ENCODE measurements around the gene FOXJ2.
A peak's percentile ranks its signal among the peaks of the same experiment; 100 is the strongest.
"Not testable (repeated sequence)": the region's sequence is repeated elsewhere in the genome, so short reads cannot be mapped to it uniquely, and the experiment has no call there.

The FOXJ2 gene

DNA sequence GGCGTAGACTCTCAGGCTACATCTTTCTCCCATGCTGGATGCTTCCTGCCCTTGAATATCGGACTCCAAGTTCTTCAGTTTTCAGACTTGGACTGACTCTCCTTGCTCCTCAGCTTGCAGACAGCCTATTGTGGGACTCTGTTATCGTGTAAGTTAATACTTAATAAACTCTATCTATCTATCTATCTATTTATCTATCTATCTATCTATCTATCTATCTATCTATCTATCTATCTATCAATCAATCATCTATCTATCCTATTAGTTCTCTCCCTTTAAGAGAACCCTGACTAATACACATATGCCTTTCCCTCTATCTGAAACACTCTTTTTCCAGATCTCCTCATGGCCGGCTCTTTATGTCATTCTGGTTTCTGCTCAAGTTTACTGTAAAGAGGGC, 27.6 kb upstream of the FOXJ2 start:
- DNase-seq (ENCODE audit: low read depth); H3K9me3 ChIP-seq (ENCODE audit: control insufficient read depth, low read length); H3K27me3 ChIP-seq (replicated peaks; ENCODE audit: control insufficient read depth, insufficient read depth, low read length); H3K9ac ChIP-seq (ENCODE audit: low read length); H3K4me3 ChIP-seq (ENCODE audit: low read length); H3K36me3 ChIP-seq (ENCODE audit: control insufficient read depth, insufficient read depth, low read length, severe bottlenecking); H3K4me1 ChIP-seq (ENCODE audit: control insufficient read depth, insufficient read depth, low read length): not testable (repeated sequence)

DNA sequence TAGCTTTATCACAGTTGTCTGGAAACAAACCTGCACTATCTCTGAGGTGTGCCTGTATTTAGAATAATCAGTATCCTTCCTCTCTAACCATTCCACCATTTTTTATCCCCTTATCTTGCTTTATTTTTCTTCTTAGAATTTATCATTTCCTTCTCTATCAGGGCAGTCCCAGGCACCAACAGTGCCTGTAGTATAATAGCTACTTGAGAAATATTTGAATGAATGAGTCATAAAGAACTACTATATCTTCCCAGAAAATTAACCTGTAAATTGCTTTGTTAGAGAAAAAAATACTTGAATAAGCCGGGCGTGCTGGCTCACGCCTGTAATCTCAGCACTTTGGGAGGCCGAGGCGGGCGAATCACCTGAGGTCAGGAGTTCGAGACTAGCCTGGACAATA, 21.2 kb upstream of the FOXJ2 start:
- DNase-seq (ENCODE audit: low read depth): no peak
- no peaks in the 10 kb centered on the region for H3K4me1 ChIP-seq (ENCODE audit: control insufficient read depth, insufficient read depth, low read length)
- H3K27me3 ChIP-seq (replicated peaks; ENCODE audit: control insufficient read depth, insufficient read depth, low read length): peaks cover 11% of the 10 kb centered on the region
- no peaks in the 10 kb centered on the region for H3K36me3 ChIP-seq (ENCODE audit: control insufficient read depth, insufficient read depth, low read length, severe bottlenecking)
- no peak overlapping the region for H3K9ac ChIP-seq (ENCODE audit: low read length)
- no peak overlapping the region for H3K4me3 ChIP-seq (ENCODE audit: low read length)
- no peaks in the 10 kb centered on the region for H3K9me3 ChIP-seq (ENCODE audit: control insufficient read depth, low read length)

DNA sequence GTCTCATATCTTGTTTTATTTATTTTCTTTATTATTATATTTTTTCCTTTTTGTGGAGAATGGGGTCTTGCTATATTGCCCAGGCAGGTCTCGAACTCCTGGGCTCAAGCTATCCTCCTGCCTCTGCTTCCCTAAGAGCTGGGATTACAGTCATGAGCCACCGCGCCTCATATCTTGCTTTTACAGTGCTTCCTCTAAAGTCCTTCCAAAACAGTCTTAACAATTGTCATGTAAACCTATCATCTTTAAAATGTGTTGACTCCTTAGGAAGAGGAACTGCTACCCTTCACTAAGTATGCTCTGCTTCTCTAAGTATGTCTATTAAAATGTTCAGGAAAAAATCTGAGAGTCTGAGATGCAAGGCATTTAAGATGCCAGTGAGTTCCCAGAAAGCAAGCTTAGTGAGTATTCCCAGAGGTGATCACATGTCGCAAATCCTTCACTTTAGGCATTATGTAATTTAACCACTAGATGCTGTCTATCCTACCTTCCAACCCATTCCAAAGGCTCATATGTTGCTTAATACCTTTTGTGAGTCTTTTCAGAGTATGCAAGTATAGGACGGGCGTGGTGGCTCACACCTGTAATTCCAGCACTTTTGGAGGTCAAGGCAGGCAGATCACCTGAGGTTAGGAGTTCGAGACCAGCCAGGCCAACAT, 19.7 kb upstream of the FOXJ2 start:
- Histone ChIP-seq H3K4me3 (ENCODE audit: low read length) (no peak overlapping the region), H3K36me3 (ENCODE audit: control insufficient read depth, insufficient read depth, low read length, severe bottlenecking) (no peaks in the 10 kb centered on the region), H3K9ac (ENCODE audit: low read length) (no peak overlapping the region), H3K27me3 (replicated peaks; ENCODE audit: control insufficient read depth, insufficient read depth, low read length) (peaks cover 18% of the 10 kb centered on the region), H3K4me1 (ENCODE audit: control insufficient read depth, insufficient read depth, low read length) (no peaks in the 10 kb centered on the region), H3K9me3 (ENCODE audit: control insufficient read depth, low read length) (no peaks in the 10 kb centered on the region)
- DNase-seq (ENCODE audit: low read depth): no peak

DNA sequence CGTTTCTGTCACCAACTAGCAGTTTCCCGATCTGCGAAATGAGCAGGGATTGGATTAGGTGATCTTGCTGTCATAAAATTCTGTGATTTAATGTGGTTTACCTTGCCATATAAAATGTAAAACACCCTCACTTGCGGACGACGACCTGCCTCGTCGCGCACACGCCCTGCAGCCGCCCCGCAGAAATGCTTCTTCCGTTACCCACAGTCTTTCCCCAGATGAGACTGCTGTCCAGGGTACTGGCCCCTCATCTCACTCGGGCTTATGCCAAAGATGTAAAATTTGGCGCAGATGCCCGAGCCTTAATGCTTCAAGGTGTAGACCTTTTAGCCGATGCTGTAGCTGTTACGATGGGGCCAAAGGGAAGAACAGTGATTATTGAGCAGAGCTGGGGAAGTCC, 17.7 kb upstream of the FOXJ2 start:
- no peak overlapping the region for H3K4me3 ChIP-seq (ENCODE audit: low read length)
- H3K4me1 ChIP-seq (ENCODE audit: control insufficient read depth, insufficient read depth, low read length): peaks cover 4% of the 10 kb centered on the region
- H3K9me3 ChIP-seq (ENCODE audit: control insufficient read depth, low read length): no peaks in the 10 kb centered on the region
- no peak for DNase-seq (ENCODE audit: low read depth)
- H3K9ac ChIP-seq (ENCODE audit: low read length): no peak overlapping the region
- no peaks in the 10 kb centered on the region for H3K36me3 ChIP-seq (ENCODE audit: control insufficient read depth, insufficient read depth, low read length, severe bottlenecking)
- peaks cover 26% of the 10 kb centered on the region for H3K27me3 ChIP-seq (replicated peaks; ENCODE audit: control insufficient read depth, insufficient read depth, low read length)

DNA sequence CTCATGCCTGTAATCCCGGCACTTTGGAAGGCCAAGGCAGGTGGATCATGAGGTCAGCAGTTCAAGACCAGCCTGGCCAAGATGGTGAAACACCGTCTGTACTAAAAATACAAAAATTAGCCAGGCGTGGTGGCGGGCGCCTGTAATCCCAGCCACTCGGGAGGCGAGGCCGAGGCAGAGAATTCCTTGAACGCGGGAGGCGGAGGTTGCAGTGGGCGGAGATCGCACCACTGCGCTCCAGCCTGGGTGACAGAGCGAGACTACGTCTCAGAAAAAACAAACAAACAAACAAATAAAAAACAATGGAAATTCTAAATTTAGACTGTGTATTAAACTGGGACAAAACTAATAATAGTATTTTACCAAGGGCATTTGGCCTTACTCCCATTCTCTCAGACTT, 14.3 kb upstream of the FOXJ2 start:
- Histone ChIP-seq H3K4me3 (ENCODE audit: low read length) (peak overlapping the region; percentile 72), H3K27me3 (replicated peaks; ENCODE audit: control insufficient read depth, insufficient read depth, low read length) (peaks cover 26% of the 10 kb centered on the region)
- not testable (repeated sequence) for H3K9ac ChIP-seq (ENCODE audit: low read length); H3K4me1 ChIP-seq (ENCODE audit: control insufficient read depth, insufficient read depth, low read length); H3K9me3 ChIP-seq (ENCODE audit: control insufficient read depth, low read length); H3K36me3 ChIP-seq (ENCODE audit: control insufficient read depth, insufficient read depth, low read length, severe bottlenecking); DNase-seq (ENCODE audit: low read depth)

DNA sequence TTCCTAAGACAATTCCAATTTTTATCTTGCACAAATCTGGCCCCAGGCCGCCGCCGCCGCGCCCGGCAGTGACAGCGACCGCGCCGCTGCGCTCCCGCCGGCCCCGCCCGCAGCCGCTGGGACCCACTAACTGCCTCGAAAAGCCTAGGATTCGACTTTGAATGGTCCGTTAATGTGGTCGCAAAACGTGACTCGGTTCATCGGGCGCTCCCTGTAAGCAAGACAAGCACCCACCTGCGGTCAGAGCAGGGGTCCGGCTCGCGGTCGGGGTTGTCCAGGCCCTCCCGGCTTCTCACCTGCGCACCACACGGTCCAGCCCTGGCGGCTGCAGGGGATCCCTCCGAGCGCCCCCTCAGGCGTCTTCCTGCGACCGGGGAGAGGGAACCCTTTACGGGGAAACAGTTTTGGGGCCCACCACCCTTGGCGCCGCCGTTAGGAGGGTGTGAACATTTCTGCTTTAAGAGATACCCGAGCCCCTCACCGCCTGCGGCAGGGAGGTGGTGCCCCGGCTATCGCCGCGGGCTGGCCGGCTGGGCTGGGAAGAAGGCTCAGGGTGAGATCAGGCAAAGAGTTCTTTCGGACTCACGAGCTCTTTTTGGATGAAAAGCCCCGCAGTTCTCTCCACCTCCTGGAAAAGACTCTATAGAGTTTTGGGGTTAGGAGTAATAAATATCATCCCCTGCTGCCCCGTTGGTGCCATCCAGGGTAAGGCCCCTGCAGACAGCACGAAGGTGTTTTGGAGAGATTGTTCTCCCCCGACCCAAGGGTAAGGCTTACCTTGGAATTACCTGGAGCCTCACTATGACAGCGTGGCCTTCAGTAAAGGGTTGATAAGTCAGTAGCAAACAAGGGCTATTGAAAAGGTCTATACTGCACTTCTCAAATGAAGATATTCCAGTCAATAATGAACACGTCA, 13.6 kb upstream of the FOXJ2 start:
- Histone ChIP-seq H3K4me3 (ENCODE audit: low read length) (peak overlapping the region; percentile 72), H3K9me3 (ENCODE audit: control insufficient read depth, low read length) (no peaks in the 10 kb centered on the region), H3K9ac (ENCODE audit: low read length) (no peak overlapping the region), H3K27me3 (replicated peaks; ENCODE audit: control insufficient read depth, insufficient read depth, low read length) (peaks cover 26% of the 10 kb centered on the region), H3K36me3 (ENCODE audit: control insufficient read depth, insufficient read depth, low read length, severe bottlenecking) (no peaks in the 10 kb centered on the region), H3K4me1 (ENCODE audit: control insufficient read depth, insufficient read depth, low read length) (peaks cover 4% of the 10 kb centered on the region)
- no peak for DNase-seq (ENCODE audit: low read depth)

DNA sequence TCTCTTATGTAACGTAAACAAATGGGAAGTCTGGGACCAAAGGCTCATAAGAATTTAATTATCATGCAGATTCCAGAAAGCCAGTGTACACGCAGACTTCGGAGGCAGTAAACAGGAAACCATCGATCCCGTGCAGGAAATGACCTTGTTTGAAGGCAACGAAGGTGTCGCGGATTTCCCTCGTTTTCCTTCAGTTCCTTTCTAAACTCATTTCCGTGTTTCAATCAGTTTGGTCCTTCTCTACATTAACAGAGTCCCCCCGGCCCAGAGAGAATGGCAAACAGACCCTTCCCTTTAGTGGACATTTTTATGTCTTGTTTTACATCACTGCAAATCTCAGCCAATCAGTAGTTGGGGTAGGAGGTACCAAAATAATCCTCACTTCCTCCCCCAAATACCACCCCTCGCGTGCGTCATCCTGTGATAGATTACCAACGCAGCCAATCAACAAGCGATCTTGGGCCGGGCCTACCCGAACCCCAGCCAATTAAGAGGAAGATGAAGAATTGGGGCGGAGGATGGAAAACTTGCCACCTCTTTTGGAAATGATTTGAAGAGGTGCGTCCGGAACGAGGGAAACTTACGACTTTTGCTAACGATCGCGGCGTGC, 6.1 kb upstream of the FOXJ2 start:
- peak overlapping the region; percentile 93 for H3K9ac ChIP-seq (ENCODE audit: low read length)
- no peaks in the 10 kb centered on the region for H3K4me1 ChIP-seq (ENCODE audit: control insufficient read depth, insufficient read depth, low read length)
- DNase-seq (ENCODE audit: low read depth): peak; percentile 99
- no peaks in the 10 kb centered on the region for H3K27me3 ChIP-seq (replicated peaks; ENCODE audit: control insufficient read depth, insufficient read depth, low read length)
- peak overlapping the region; percentile 89 for H3K4me3 ChIP-seq (ENCODE audit: low read length)
- no peaks in the 10 kb centered on the region for H3K9me3 ChIP-seq (ENCODE audit: control insufficient read depth, low read length)
- H3K36me3 ChIP-seq (ENCODE audit: control insufficient read depth, insufficient read depth, low read length, severe bottlenecking): no peaks in the 10 kb centered on the region

DNA sequence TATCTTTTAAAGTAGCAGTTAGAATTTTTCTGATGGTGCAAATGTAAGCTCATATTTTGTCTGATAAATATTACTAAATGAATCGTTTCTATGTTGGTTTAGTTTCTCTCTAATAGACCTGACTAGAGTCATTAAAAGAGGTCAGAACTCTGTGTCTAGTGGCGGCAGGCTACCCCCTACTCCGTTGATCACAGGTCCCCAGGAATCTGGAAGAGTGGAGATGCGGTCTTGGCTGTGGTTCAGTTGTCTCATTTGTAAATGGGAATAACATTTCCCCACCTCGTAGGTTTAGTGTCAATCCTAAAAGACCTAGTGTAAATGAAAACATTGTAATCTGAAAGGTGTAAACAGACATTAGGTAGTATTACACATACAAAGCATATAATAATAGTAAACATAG, 4.7 kb upstream of the FOXJ2 start:
- Histone ChIP-seq H3K4me3 (ENCODE audit: low read length) (peak overlapping the region; percentile 89), H3K9me3 (ENCODE audit: control insufficient read depth, low read length) (no peaks in the 10 kb centered on the region), H3K9ac (ENCODE audit: low read length) (peak overlapping the region; percentile 93), H3K36me3 (ENCODE audit: control insufficient read depth, insufficient read depth, low read length, severe bottlenecking) (no peaks in the 10 kb centered on the region), H3K4me1 (ENCODE audit: control insufficient read depth, insufficient read depth, low read length) (peaks cover 4% of the 10 kb centered on the region), H3K27me3 (replicated peaks; ENCODE audit: control insufficient read depth, insufficient read depth, low read length) (no peaks in the 10 kb centered on the region)
- DNase-seq (ENCODE audit: low read depth): no peak

DNA sequence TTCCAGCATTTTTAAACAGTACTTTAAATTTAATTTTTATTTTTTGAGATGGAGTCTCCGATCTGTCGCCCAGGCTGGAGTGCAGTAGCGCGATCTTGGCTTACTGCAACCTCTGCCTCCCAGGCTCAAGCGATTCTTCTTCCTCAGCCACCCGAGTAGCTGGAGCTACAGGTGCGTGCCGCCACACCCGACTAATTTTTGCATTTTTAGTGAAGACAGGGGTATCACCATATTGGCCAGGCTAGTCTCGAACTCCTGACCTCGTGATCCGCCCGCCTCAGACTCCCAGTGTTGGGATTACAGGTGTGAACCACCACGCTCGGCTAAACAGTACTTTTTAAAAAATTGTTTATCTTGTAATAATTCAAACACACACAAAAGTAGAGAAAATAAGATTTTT, 4.2 kb upstream of the FOXJ2 start:
- Histone ChIP-seq H3K36me3 (ENCODE audit: control insufficient read depth, insufficient read depth, low read length, severe bottlenecking) (no peaks in the 10 kb centered on the region), H3K27me3 (replicated peaks; ENCODE audit: control insufficient read depth, insufficient read depth, low read length) (no peaks in the 10 kb centered on the region), H3K4me3 (ENCODE audit: low read length) (no peak overlapping the region), H3K9ac (ENCODE audit: low read length) (no peak overlapping the region), H3K4me1 (ENCODE audit: control insufficient read depth, insufficient read depth, low read length) (peaks cover 6% of the 10 kb centered on the region), H3K9me3 (ENCODE audit: control insufficient read depth, low read length) (no peaks in the 10 kb centered on the region)
- DNase-seq (ENCODE audit: low read depth): no peak

DNA sequence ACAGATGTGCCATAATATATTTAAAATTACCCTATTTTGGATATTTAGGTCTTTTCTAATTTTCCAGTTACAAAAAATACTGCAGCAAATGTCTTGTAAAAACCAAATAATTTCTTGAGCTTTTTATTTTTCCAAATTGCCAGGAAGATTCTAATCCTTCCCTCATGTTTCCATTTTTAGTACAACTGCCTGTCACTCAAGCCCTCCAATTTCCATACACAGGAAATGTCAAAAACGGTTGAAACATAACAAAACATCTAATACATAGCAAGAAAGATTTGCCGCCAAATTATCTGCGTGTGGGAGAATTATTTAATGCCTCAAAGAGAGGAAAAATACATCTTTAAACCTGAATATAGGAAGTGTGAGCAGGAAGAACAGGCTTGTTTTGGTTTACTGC, 2.3 kb upstream of the FOXJ2 start:
- peaks cover 25% of the 10 kb centered on the region for H3K4me1 ChIP-seq (ENCODE audit: control insufficient read depth, insufficient read depth, low read length)
- H3K9me3 ChIP-seq (ENCODE audit: control insufficient read depth, low read length): no peaks in the 10 kb centered on the region
- no peak overlapping the region for H3K9ac ChIP-seq (ENCODE audit: low read length)
- no peaks in the 10 kb centered on the region for H3K36me3 ChIP-seq (ENCODE audit: control insufficient read depth, insufficient read depth, low read length, severe bottlenecking)
- no peak overlapping the region for H3K4me3 ChIP-seq (ENCODE audit: low read length)
- no peaks in the 10 kb centered on the region for H3K27me3 ChIP-seq (replicated peaks; ENCODE audit: control insufficient read depth, insufficient read depth, low read length)
- DNase-seq (ENCODE audit: low read depth): no peak

DNA sequence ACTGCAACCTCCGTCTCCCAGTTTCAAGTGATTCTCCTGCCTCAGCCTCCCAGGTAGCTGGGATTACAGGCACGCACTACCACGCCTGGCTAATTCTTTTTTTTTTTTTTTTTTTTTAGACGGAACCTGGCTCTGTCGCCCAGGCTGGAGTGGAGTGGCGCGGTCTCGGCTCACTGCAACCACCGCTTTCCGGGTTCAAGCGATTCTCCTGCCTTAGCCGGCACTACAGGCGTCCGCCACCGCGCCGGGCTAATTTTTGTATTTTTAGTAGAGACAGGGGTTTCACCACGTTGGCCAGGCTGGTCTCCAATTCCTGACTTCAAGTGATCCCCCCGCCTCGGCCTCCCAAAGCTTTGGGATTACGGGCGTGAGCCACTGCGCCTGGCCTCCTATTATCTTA, 1.5 kb upstream of the FOXJ2 start:
- H3K27me3 ChIP-seq (replicated peaks; ENCODE audit: control insufficient read depth, insufficient read depth, low read length); DNase-seq (ENCODE audit: low read depth); H3K9ac ChIP-seq (ENCODE audit: low read length): not testable (repeated sequence)

More for the DNA sequence above, 1.5 kb upstream of the FOXJ2 start:
- H3K36me3 ChIP-seq (ENCODE audit: control insufficient read depth, insufficient read depth, low read length, severe bottlenecking); H3K4me3 ChIP-seq (ENCODE audit: low read length); H3K9me3 ChIP-seq (ENCODE audit: control insufficient read depth, low read length): not testable (repeated sequence)
- peaks cover 33% of the 10 kb centered on the region for H3K4me1 ChIP-seq (ENCODE audit: control insufficient read depth, insufficient read depth, low read length)

All from adipocyte (in vitro differentiated cells).